ENCODE data around the gene UCHL3. TPM values are rescaled to one million over a fixed set of nuclear protein-coding genes. Genes with fewer than 3 reads are reported as not detected.

The UCHL3 gene
- total RNA-seq, 3 donors from 2014 or later = 25.7 to 38.8 (median 27.3) TPM

- intact Hi-C loops (cut with DNase I, micrococcal nuclease) = no loop called here
- H3K4me1 ChIP-seq (ENCODE audit: low read depth) = no peaks in the 10 kb centered on the region
- H3K36me3 ChIP-seq (ENCODE audit: low read depth) = no peaks in the 10 kb centered on the region
- H3K4me3 ChIP-seq = no peak overlapping the region
- TF ChIP-seq, protein P1, sequence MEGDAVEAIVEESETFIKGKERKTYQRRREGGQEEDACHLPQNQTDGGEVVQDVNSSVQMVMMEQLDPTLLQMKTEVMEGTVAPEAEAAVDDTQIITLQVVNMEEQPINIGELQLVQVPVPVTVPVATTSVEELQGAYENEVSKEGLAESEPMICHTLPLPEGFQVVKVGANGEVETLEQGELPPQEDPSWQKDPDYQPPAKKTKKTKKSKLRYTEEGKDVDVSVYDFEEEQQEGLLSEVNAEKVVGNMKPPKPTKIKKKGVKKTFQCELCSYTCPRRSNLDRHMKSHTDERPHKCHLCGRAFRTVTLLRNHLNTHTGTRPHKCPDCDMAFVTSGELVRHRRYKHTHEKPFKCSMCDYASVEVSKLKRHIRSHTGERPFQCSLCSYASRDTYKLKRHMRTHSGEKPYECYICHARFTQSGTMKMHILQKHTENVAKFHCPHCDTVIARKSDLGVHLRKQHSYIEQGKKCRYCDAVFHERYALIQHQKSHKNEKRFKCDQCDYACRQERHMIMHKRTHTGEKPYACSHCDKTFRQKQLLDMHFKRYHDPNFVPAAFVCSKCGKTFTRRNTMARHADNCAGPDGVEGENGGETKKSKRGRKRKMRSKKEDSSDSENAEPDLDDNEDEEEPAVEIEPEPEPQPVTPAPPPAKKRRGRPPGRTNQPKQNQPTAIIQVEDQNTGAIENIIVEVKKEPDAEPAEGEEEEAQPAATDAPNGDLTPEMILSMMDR (IDR thresholded peaks at IDR 0.05) = no peak
- ATAC-seq = no peak
- no peak for DNase-seq
- H3K9me3 ChIP-seq = no peaks in the 10 kb centered on the region
Observed at GRCh38 chr13:75511051-75511625, 38.5 kb upstream of the UCHL3 start.

DNA sequence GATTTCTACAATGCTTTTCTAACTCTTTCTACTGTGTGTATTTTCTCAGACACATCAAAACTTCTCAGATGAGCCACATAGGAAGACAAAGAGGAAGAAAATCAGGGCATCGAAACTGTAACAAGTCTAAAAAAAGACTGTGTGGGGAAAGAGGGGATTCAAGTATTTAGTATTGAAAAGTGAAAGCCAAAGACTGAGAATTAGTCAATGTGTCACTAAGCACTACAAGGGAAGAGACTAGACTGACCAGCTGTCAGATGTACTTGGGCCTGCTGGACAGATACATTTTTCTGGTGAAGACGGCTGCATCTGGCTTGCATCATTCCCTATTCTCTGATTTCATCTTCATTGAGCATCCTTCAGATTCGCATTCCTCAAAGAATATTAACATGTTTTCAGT lies 37.3 kb upstream of the UCHL3 start:
- no peak for ATAC-seq
- intact Hi-C loops (cut with DNase I, micrococcal nuclease) = no loop called here

DNA sequence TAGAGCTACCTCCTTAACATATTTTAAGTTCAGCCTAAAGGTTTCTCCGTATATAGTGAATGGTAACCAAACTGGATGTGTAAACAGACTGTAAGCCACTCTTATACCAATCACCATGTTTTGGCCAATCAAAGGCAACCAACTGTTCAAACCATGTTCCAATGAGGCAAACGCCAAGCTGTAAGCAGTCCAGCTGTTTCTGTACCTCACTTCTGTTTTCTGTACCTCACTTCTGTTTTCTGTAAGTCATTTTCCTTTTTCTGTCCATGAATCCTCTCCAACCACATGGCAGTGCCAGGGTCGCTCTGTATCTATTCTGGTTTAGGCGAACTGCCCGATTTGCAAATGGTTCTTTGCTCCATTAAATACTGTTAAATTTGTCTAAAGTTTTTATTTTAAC lies 36.3 kb upstream of the UCHL3 start:
- H3K9me3 ChIP-seq = no peaks in the 10 kb centered on the region
- intact Hi-C loops (cut with DNase I, micrococcal nuclease) = no loop called here
- no peaks in the 10 kb centered on the region for H3K4me1 ChIP-seq (ENCODE audit: low read depth)
- H3K4me3 ChIP-seq = no peak overlapping the region
- DNase-seq (no peak), ATAC-seq (no peak)
- no peaks in the 10 kb centered on the region for H3K36me3 ChIP-seq (ENCODE audit: low read depth)
- TF ChIP-seq, protein P1 (IDR thresholded peaks at IDR 0.05) = no peak

More for the DNA sequence above, 37.3 kb upstream of the UCHL3 start:
- DNase-seq = no peak
- no peaks in the 10 kb centered on the region for H3K36me3 ChIP-seq (ENCODE audit: low read depth)
- H3K4me1 ChIP-seq (ENCODE audit: low read depth) = no peaks in the 10 kb centered on the region
- TF ChIP-seq, protein P1 (IDR thresholded peaks at IDR 0.05) = no peak
- no peak overlapping the region for H3K4me3 ChIP-seq
- no peaks in the 10 kb centered on the region for H3K9me3 ChIP-seq

GRCh38 chr13:75514080-75514995 lies 35.3 kb upstream of the UCHL3 start:
- no peaks in the 10 kb centered on the region for H3K9me3 ChIP-seq
- ATAC-seq = no peak
- intact Hi-C loops (cut with DNase I, micrococcal nuclease) = no loop called here

GRCh38 chr13:75518439-75519088 lies 31.0 kb upstream of the UCHL3 start:
- H3K36me3 ChIP-seq (ENCODE audit: low read depth) = no peaks in the 10 kb centered on the region
- H3K9me3 ChIP-seq = no peaks in the 10 kb centered on the region
- peak in 1 of 3 donors; percentile 49 for DNase-seq
- ATAC-seq = no peak
- intact Hi-C loops (cut with DNase I, micrococcal nuclease) = no loop called here
- no peaks in the 10 kb centered on the region for H3K4me1 ChIP-seq (ENCODE audit: low read depth)
- TF ChIP-seq, protein P1 (IDR thresholded peaks at IDR 0.05) = no peak
- H3K4me3 ChIP-seq = no peak overlapping the region

More at GRCh38 chr13:75514080-75514995, 35.3 kb upstream of the UCHL3 start:
- Histone ChIP-seq H3K4me1 (ENCODE audit: low read depth) (no peaks in the 10 kb centered on the region), H3K4me3 (no peak overlapping the region), H3K36me3 (ENCODE audit: low read depth) (no peaks in the 10 kb centered on the region)
- TF ChIP-seq, protein P1 (IDR thresholded peaks at IDR 0.05) = no peak
- no peak for DNase-seq

Measured in mucosa of descending colon (tissue), 3 donors.